GM11168 (cell line): ENCODE results near the gene GSG1L.
"Not testable (repeated sequence)": the region's sequence is repeated elsewhere in the genome, so short reads cannot be mapped to it uniquely, and the experiment has no call there.

Source experiments
- in situ Hi-C: fragments of 300-500 bp; cut with MboI; formaldehyde crosslinking; loops from one replicate; pipeline ENCODE4 v1.12.0; 2022; ENCODE audit warnings: low sequenced_read_pairs; ENCODE audit not compliant: unreplicated experiment

GSG1L gene

GRCh38 chr16:27962197-27962596 is 101.3 kb downstream of the GSG1L start:
- in situ Hi-C loops: loop anchor here (25.0 kb wide), 1 partner anchor 275 kb away; no protein-coding TSS in a partner anchor

GRCh38 chr16:27961296-27961620 is 102.3 kb downstream of the GSG1L start:
- in situ Hi-C loops: loop anchor here (25.0 kb wide), 1 partner anchor 276 kb away; no protein-coding TSS in a partner anchor

- in situ Hi-C loops: loop anchor here (25.0 kb wide), 1 partner anchor 277 kb away; no protein-coding TSS in a partner anchor
These were observed 102.8 kb downstream of the GSG1L start for GRCh38 chr16:27960619-27961295.

- in situ Hi-C loops: loop anchor here (25.0 kb wide), 1 partner anchor 277 kb away; no protein-coding TSS in a partner anchor
These were observed 103.6 kb downstream of the GSG1L start for GRCh38 chr16:27959914-27960313.

GRCh38 chr16:27954191-27954590 is 109.3 kb downstream of the GSG1L start:
- in situ Hi-C loops: loop anchor here (25.0 kb wide), 1 partner anchor 283 kb away; no protein-coding TSS in a partner anchor

GRCh38 chr16:27952811-27953210 is 110.7 kb downstream of the GSG1L start:
- in situ Hi-C loops: loop anchor here (25.0 kb wide), 1 partner anchor 284 kb away; no protein-coding TSS in a partner anchor

- in situ Hi-C loops: loop anchor here (25.0 kb wide), 1 partner anchor 286 kb away; no protein-coding TSS in a partner anchor
These were observed 111.9 kb downstream of the GSG1L start for GRCh38 chr16:27951489-27952120.

- in situ Hi-C loops: loop anchor here (25.0 kb wide), 1 partner anchor 287 kb away; no protein-coding TSS in a partner anchor
These were observed 113.2 kb downstream of the GSG1L start for GRCh38 chr16:27950206-27950887.

GRCh38 chr16:27947696-27948095 is 115.8 kb downstream of the GSG1L start:
- in situ Hi-C loops: no loop called here

- in situ Hi-C loops: no loop called here
These were observed 118.1 kb downstream of the GSG1L start for GRCh38 chr16:27945233-27945973.

GRCh38 chr16:27943766-27944165 is 119.7 kb downstream of the GSG1L start:
- in situ Hi-C loops: no loop called here

- in situ Hi-C loops: not testable (repeated sequence)
These were observed 121.4 kb downstream of the GSG1L start for GRCh38 chr16:27942071-27942470.

- in situ Hi-C loops: no loop called here
These were observed 128.4 kb downstream of the GSG1L start for GRCh38 chr16:27935076-27935475.

GRCh38 chr16:27932542-27933135 is 130.9 kb downstream of the GSG1L start:
- in situ Hi-C loops: no loop called here

GRCh38 chr16:27929818-27930217 is 133.7 kb downstream of the GSG1L start:
- in situ Hi-C loops: no loop called here

- in situ Hi-C loops: no loop called here
These were observed 135.0 kb downstream of the GSG1L start for GRCh38 chr16:27928542-27928941.

- in situ Hi-C loops: no loop called here
These were observed 136.1 kb downstream of the GSG1L start for GRCh38 chr16:27927266-27927901.

- in situ Hi-C loops: no loop called here
These were observed 137.9 kb downstream of the GSG1L start for GRCh38 chr16:27925612-27926011.

GRCh38 chr16:27924411-27925118 is 138.9 kb downstream of the GSG1L start:
- in situ Hi-C loops: no loop called here
